CD4-positive, alpha-beta T cell (primary cell): Measurements from ENCODE around the gene PTPN5. TPM values are rescaled to one million over a fixed set of nuclear protein-coding genes. Genes with fewer than 3 reads are reported as not detected.

Experiments
- ATAC-seq: fragments of 200-7000 bp; cut with Tn5 transposase; one replicate; pipeline ENCODE4 v1.10.0; 2022; ENCODE audit warnings: mild to moderate bottlenecking; ENCODE audit not compliant: poor library complexity
- CTCF ChIA-PET: fragments of 350-600 bp; sonication (Branson Sonifier 250); formaldehyde crosslinking; loops from one replicate; lab custom pipeline; 2021; ENCODE audit warnings: antibody characterized with exemption, inconsistent platforms; lab: Charles Lee
- POLR2A ChIA-PET: fragments of 350-600 bp; sonication (Branson Sonifier 250); formaldehyde crosslinking; loops from one replicate; lab custom pipeline; 2021; ENCODE audit warnings: antibody characterized with exemption, inconsistent platforms; lab: Charles Lee
- DNase-seq, 14 experiments: peaks; one replicate each; pipeline ENCODE4 v3.0.0-alpha.2; 2013 to 2020; ENCODE audit warnings: mixed read lengths in 2 of 14
- H3K27ac ChIP-seq, 2 donors: one replicate each; pipeline versions ENCODE4 v1.5.1 to v1.7.0; 2013; ENCODE audit warnings: low read length in 2 of 2, low read depth in 1 of 2, mild to moderate bottlenecking in 1 of 2
- H3K27me3 ChIP-seq, 2 experiments: 1 replicate in 1 of 2; 2 replicates in 1 of 2; pipeline versions ENCODE4 v1.6.1 to v1.7.0; 2013; ENCODE audit warnings: low read length in 2 of 2, control low read depth in 1 of 2, mild to moderate bottlenecking in 1 of 2, moderate library complexity in 1 of 2; ENCODE audit not compliant: insufficient read depth in 2 of 2, control insufficient read depth in 1 of 2
- H3K36me3 ChIP-seq: one replicate; pipeline ENCODE4 v1.6.1; 2013; ENCODE audit warnings: low read length, control low read depth; ENCODE audit not compliant: insufficient read depth
- H3K4me1 ChIP-seq: one replicate; pipeline ENCODE4 v1.6.1; 2013; ENCODE audit warnings: low read length, control low read depth; ENCODE audit not compliant: insufficient read depth
- H3K4me3 ChIP-seq: one replicate; pipeline ENCODE4 v1.5.1; 2013; ENCODE audit warnings: mild to moderate bottlenecking, low read length, moderate library complexity
- H3K9me3 ChIP-seq, 2 experiments: 1 replicate in 1 of 2; 2 replicates in 1 of 2; pipeline versions ENCODE4 v1.6.1 to v1.7.0; 2013; ENCODE audit warnings: low read length in 2 of 2, mild to moderate bottlenecking in 2 of 2, control low read depth in 1 of 2, moderate library complexity in 1 of 2; ENCODE audit not compliant: control insufficient read depth in 1 of 2, insufficient read depth in 1 of 2
- H3K27ac Mint-ChIP-seq: one replicate; pipeline ENCODE4 v1.8.0; 2020; ENCODE audit warnings: mixed read lengths
- H3K27me3 Mint-ChIP-seq: one replicate; pipeline ENCODE4 v1.8.0; 2021; ENCODE audit warnings: mixed read lengths
- H3K36me3 Mint-ChIP-seq: one replicate; pipeline ENCODE4 v1.8.0; 2021; ENCODE audit warnings: low read depth, mixed read lengths
- H3K4me1 Mint-ChIP-seq: one replicate; pipeline ENCODE4 v1.8.0; 2021; ENCODE audit warnings: low read depth, mixed read lengths
- H3K4me3 Mint-ChIP-seq: one replicate; pipeline ENCODE4 v1.8.0; 2020; ENCODE audit warnings: mild to moderate bottlenecking, mixed read lengths
- H3K9me3 Mint-ChIP-seq: one replicate; pipeline ENCODE4 v1.8.0; 2020; ENCODE audit warnings: mixed read lengths
- CTCF ChIP-seq: fragments of 200-600 bp; IDR thresholded peaks from one replicate; pipeline ENCODE4 v1.8.0; 2022; ENCODE audit warnings: antibody characterized with exemption, mild to moderate bottlenecking
- intact Hi-C, 2 experiments: fragments of 100-400 bp; cut with DNase I in 1 of 2; cut with micrococcal nuclease in 1 of 2; formaldehyde crosslinking; loops; one replicate each; pipeline versions ENCODE4 v1.15.1 to v1.9.0; 2023 to 2025; cut with DNase I, micrococcal nuclease
- total RNA-seq, 174 experiments: library from RNA in 2 of 174; stranded (reverse) in 2 of 174; gene quantifications; one replicate each; pipeline ENCODE4 v1.2.3 and lab custom pipeline; 2021 to 2026

Gene PTPN5
- total RNA-seq, 2 experiments from 2014 or later = not detected

- POLR2A ChIA-PET = no interaction called here
- Mint-ChIP-seq H3K27me3 (no peaks in the 10 kb centered on the region), H3K9me3 (no peaks in the 10 kb centered on the region), H3K4me1 (no peaks in the 10 kb centered on the region), H3K27ac (no peak overlapping the region), H3K36me3 (no peaks in the 10 kb centered on the region), H3K4me3 (no peak overlapping the region)
- no peak for ATAC-seq
- CTCF ChIA-PET = no interaction called here
- H3K4me1 ChIP-seq = no peaks in the 10 kb centered on the region
- intact Hi-C loops = no loop called here
- H3K27ac ChIP-seq = no peak overlapping the region
- no peaks in the 10 kb centered on the region for H3K36me3 ChIP-seq
- DNase-seq = no peak
- no peaks in the 10 kb centered on the region for H3K9me3 ChIP-seq
- H3K4me3 ChIP-seq = no peak overlapping the region
- no peak for TF ChIP-seq CTCF
- H3K27me3 ChIP-seq = peaks cover 4% of the 10 kb centered on the region in 2 experiments
Observed at GRCh38 chr11:18752502-18752901, 39.1 kb downstream of the PTPN5 start.

- POLR2A ChIA-PET = no interaction called here
- Mint-ChIP-seq H3K9me3 (no peaks in the 10 kb centered on the region), H3K36me3 (no peaks in the 10 kb centered on the region), H3K27me3 (no peaks in the 10 kb centered on the region), H3K4me3 (no peak overlapping the region), H3K4me1 (no peaks in the 10 kb centered on the region), H3K27ac (no peak overlapping the region)
- CTCF ChIA-PET = no interaction called here
- no peak overlapping the region for H3K4me3 ChIP-seq
- peaks cover 4% of the 10 kb centered on the region in 2 experiments for H3K27me3 ChIP-seq
- no peak for TF ChIP-seq CTCF
- intact Hi-C loops = no loop called here
- DNase-seq = no peak
- no peaks in the 10 kb centered on the region for H3K4me1 ChIP-seq
- H3K9me3 ChIP-seq = no peaks in the 10 kb centered on the region
- H3K27ac ChIP-seq = no peak overlapping the region
- no peaks in the 10 kb centered on the region for H3K36me3 ChIP-seq
- no peak for ATAC-seq
Observed at GRCh38 chr11:18750944-18751343, 40.7 kb downstream of the PTPN5 start.

GRCh38 chr11:18749681-18750319, 41.8 kb downstream of the PTPN5 start:
- no peaks in the 10 kb centered on the region for H3K27me3 Mint-ChIP-seq
- H3K4me1 Mint-ChIP-seq = no peaks in the 10 kb centered on the region
- no peaks in the 10 kb centered on the region for H3K36me3 Mint-ChIP-seq
- ATAC-seq (no peak), DNase-seq (no peak)
- intact Hi-C loops = no loop called here
- H3K9me3 ChIP-seq = no peaks in the 10 kb centered on the region
- peaks cover 4% of the 10 kb centered on the region in 2 experiments for H3K27me3 ChIP-seq
- POLR2A ChIA-PET = no interaction called here
- no peak overlapping the region for H3K27ac Mint-ChIP-seq
- H3K9me3 Mint-ChIP-seq = no peaks in the 10 kb centered on the region
- no peak overlapping the region for H3K4me3 Mint-ChIP-seq
- CTCF ChIA-PET = no interaction called here
- H3K27ac ChIP-seq = no peak overlapping the region
- no peak for TF ChIP-seq CTCF
- H3K36me3 ChIP-seq = no peaks in the 10 kb centered on the region
- no peaks in the 10 kb centered on the region for H3K4me1 ChIP-seq
- no peak overlapping the region for H3K4me3 ChIP-seq
